K562 (cell line): ENCODE results near the gene CEND1. TPM values are rescaled to one million over a fixed set of nuclear protein-coding genes. Genes with fewer than 3 reads are reported as not detected.

Source experiments
- ATAC-seq: fragments of 200-7000 bp; cut with Tn5 transposase; 3 replicates; pipeline ENCODE4 v1.9.1; 2020; ENCODE audit warnings: moderate library complexity
- BruUV-seq: library from RNA; stranded (reverse); fragments of 400-500 nt; replicated peaks from 2 replicates; lab custom pipeline; 2021; lab: Mats Ljungman, UMichigan
- CTCF ChIA-PET: fragments of 300-600 bp; formaldehyde crosslinking; extraction: SDS; loops from one replicate; lab custom pipeline; 2021; ENCODE audit warnings: low intra/inter-chr PET ratio; lab: Yijun Ruan, JAX
- POLR2A ChIA-PET: fragments of 300-600, 350-650 bp; sonication (Branson Sonifier 250); formaldehyde crosslinking; extraction: SDS; loops from one replicate; lab custom pipeline; 2021; ENCODE audit warnings: antibody characterized with exemption, inconsistent platforms; lab: Yijun Ruan, JAX
- DNase-seq, 4 experiments: peaks; one replicate each; pipeline versions ENCODE4 v3.0.0 to v3.0.0-alpha.2; 2011 to 2018; ENCODE audit warnings: low spot score in 3 of 4, mixed read lengths in 3 of 4; ENCODE audit errors: extremely low read depth in 1 of 4
- FAIRE-seq: peaks from 2 replicates; lab custom pipeline; 2011; peaks lifted over from hg19 to GRCh38; lab: Jason Lieb, UNC
- H2AFZ ChIP-seq: 2 replicates; pipeline ENCODE4 v1.6.0; 2011; ENCODE audit warnings: low read depth, low read length, control low read depth, inconsistent platforms
- H3K27ac ChIP-seq: fragments of 200-600 bp; 3 replicates; pipeline ENCODE4 v1.8.0; 2011; ENCODE audit warnings: low read depth, mild to moderate bottlenecking, control low read depth, inconsistent platforms, low read length, moderate library complexity, mixed read lengths; ENCODE audit errors: extremely low read depth
- H3K27me3 ChIP-seq, 2 experiments: fragments of 300-600 bp in 1 of 2; 2 replicates in 1 of 2; 3 replicates in 1 of 2; pipeline versions ENCODE4 v1.6.0 to v1.8.0; 2011; ENCODE audit warnings: inconsistent platforms in 2 of 2, low read length in 2 of 2, mild to moderate bottlenecking in 1 of 2, mixed read lengths in 1 of 2, moderate library complexity in 1 of 2; ENCODE audit not compliant: control insufficient read depth in 2 of 2, insufficient read depth in 2 of 2
- H3K36me3 ChIP-seq: fragments of 300-600 bp; 3 replicates; pipeline ENCODE4 v1.8.0; 2011; ENCODE audit warnings: mild to moderate bottlenecking, low read length, inconsistent platforms; ENCODE audit not compliant: control insufficient read depth, insufficient read depth
- H3K4me1 ChIP-seq, 2 experiments: fragments of 200-600 bp in 1 of 2; replicated peaks in 1 of 2; 2 replicates in 1 of 2; 3 replicates in 1 of 2; pipeline versions ENCODE4 v1.5.1 to v1.8.0; 2011; ENCODE audit warnings: inconsistent platforms in 2 of 2, low read length in 2 of 2, mild to moderate bottlenecking in 1 of 2, mixed read lengths in 1 of 2, moderate library complexity in 1 of 2; ENCODE audit not compliant: control insufficient read depth in 2 of 2, insufficient read depth in 2 of 2
- H3K4me2 ChIP-seq: 2 replicates; pipeline ENCODE4 v1.6.1; 2011; ENCODE audit warnings: low read length, control low read depth, inconsistent platforms, mixed read lengths; ENCODE audit not compliant: insufficient read depth
- H3K4me3 ChIP-seq: fragments of 200-600 bp; sonication (generic), shearing (Covaris generic); 2 replicates; pipeline ENCODE4 v1.5.1; 2016; ENCODE audit warnings: control low read depth, inconsistent platforms
- H3K79me2 ChIP-seq: fragments of 200-600 bp; 3 replicates; pipeline ENCODE4 v1.8.0; 2011; ENCODE audit warnings: low read length, inconsistent platforms; ENCODE audit not compliant: control insufficient read depth, insufficient read depth
- H3K9ac ChIP-seq, 2 experiments: 2 replicates each; pipeline versions ENCODE4 v1.6.0 to v1.6.1; 2011; ENCODE audit warnings: low read depth in 2 of 2, low read length in 2 of 2, control low read depth in 1 of 2, inconsistent platforms in 1 of 2, mild to moderate bottlenecking in 1 of 2, mixed read lengths in 1 of 2; ENCODE audit not compliant: insufficient read depth in 1 of 2
- H3K9me1 ChIP-seq: one replicate; pipeline ENCODE4 v1.6.0; 2011; ENCODE audit warnings: inconsistent platforms, mild to moderate bottlenecking, low read length, moderate library complexity; ENCODE audit not compliant: control insufficient read depth, insufficient read depth
- H3K9me3 ChIP-seq: replicated peaks from 2 replicates; pipeline ENCODE4 v1.5.1; 2011; ENCODE audit warnings: low read depth, low read length, inconsistent platforms; ENCODE audit not compliant: control insufficient read depth, insufficient read depth
- H4K20me1 ChIP-seq: replicated peaks from 2 replicates; pipeline ENCODE4 v1.6.1; 2011; ENCODE audit warnings: low read length, inconsistent platforms, mixed read lengths; ENCODE audit not compliant: control insufficient read depth, insufficient read depth
- POLR2G ChIP-seq: fragments of 200-400 bp; formaldehyde crosslinking; IDR thresholded peaks from 2 replicates; pipeline ENCODE4 v1.6.1; 2017; ENCODE audit warnings: low read depth, mild to moderate bottlenecking, antibody characterized with exemption, low read length, moderate library complexity
- YY1 ChIP-seq, 3 experiments: IDR thresholded peaks; 2 replicates each; pipeline ENCODE4 v1.6.1; 2011; ENCODE audit warnings: low read length in 2 of 3, mild to moderate bottlenecking in 2 of 3, moderate library complexity in 2 of 3, borderline replicate concordance in 1 of 3, control low read depth in 1 of 3, low read depth in 1 of 3; ENCODE audit not compliant: insufficient read depth in 3 of 3, insufficient replicate concordance in 2 of 3, control insufficient read depth in 1 of 3, insufficient read length in 1 of 3; ENCODE audit errors: extremely low read depth in 1 of 3
- ZBTB7A ChIP-seq: IDR thresholded peaks from 2 replicates; pipeline ENCODE4 v1.6.1; 2011; ENCODE audit warnings: low read depth, mild to moderate bottlenecking, low read length, moderate library complexity, borderline replicate concordance; ENCODE audit not compliant: control insufficient read depth
- WGBS: fragments of 100-300 bp; shearing (Covaris generic); methylation state at CpG from one replicate; pipeline ENCODE4 v1.1.6; 2016; ENCODE audit warnings: low coverage, mixed read lengths; ENCODE audit not compliant: insufficient coverage; ENCODE audit errors: missing lambda C conversion rate; 5-methylcytosine and 5-hydroxymethylcytosine counted together
- in situ Hi-C: fragments of 300-500 bp; cut with MboI; formaldehyde crosslinking; loops from 4 replicates; pipeline ENCODE4 v1.15.0; 2018; ENCODE audit warnings: inconsistent platforms, mixed read lengths
- intact Hi-C: fragments of 100-400 bp; cut with micrococcal nuclease; formaldehyde crosslinking; loops from 2 replicates; pipeline ENCODE4 v1.14.2; 2022
- polyA plus RNA-seq, 8 experiments: library from polyadenylated mRNA; depleted of rRNA in 4 of 8; stranded (reverse) in 5 of 8; unstranded in 3 of 8; fragments of >200 nt; fragmentation: Nextera tagmentation in 2 of 8; fragmentation: Illumina TruSeq in 1 of 8; extraction: Ambion mirVana in 2 of 8; extraction: Trizol in 1 of 8; gene quantifications; 2 replicates each; pipeline versions ENCODE4 v1.2.1 to v1.2.3, GENCODE V29; 2011 to 2014; ENCODE audit warnings: inconsistent platforms in 1 of 8, missing spikeins in 1 of 8
- total RNA-seq, 7 experiments: library from RNA; depleted of rRNA in 6 of 7; stranded (reverse); fragments of >200 nt in 6 of 7; fragmentation: Illumina TruSeq in 2 of 7; extraction: Trizol in 2 of 7; gene quantifications; 2 replicates each; pipeline versions ENCODE4 v1.2.1 to v1.2.3, GENCODE V29; 2011 to 2021; ENCODE audit warnings: low replicate concordance in 1 of 7
- TF ChIP-seq, protein P1 (sequence below): sonication (generic); IDR thresholded peaks from 2 replicates; pipeline ENCODE4 v1.6.1; 2016
- TF ChIP-seq, protein P2 (sequence below), 2 experiments: fragments of 450-650 bp; conservative IDR thresholded peaks; 2 replicates each; pipeline ENCODE4 v1.6.1; 2017; ENCODE audit warnings: mild to moderate bottlenecking in 2 of 2, moderate library complexity in 2 of 2
- TF ChIP-seq, protein P3 (sequence below): IDR thresholded peaks from 2 replicates; pipeline ENCODE4 v1.6.1; 2011; ENCODE audit warnings: borderline replicate concordance, low read depth, mild to moderate bottlenecking, moderate library complexity, low read length; ENCODE audit not compliant: insufficient read depth, poor library complexity, severe bottlenecking

The CEND1 gene
- total and polyA plus RNA-seq, 9 of the 15 experiments (the other 6 are each of a cell fraction or from before 2014, with no cell fraction given): 0.13 to 0.18 (median 0.16) TPM; not detected in 6

DNA sequence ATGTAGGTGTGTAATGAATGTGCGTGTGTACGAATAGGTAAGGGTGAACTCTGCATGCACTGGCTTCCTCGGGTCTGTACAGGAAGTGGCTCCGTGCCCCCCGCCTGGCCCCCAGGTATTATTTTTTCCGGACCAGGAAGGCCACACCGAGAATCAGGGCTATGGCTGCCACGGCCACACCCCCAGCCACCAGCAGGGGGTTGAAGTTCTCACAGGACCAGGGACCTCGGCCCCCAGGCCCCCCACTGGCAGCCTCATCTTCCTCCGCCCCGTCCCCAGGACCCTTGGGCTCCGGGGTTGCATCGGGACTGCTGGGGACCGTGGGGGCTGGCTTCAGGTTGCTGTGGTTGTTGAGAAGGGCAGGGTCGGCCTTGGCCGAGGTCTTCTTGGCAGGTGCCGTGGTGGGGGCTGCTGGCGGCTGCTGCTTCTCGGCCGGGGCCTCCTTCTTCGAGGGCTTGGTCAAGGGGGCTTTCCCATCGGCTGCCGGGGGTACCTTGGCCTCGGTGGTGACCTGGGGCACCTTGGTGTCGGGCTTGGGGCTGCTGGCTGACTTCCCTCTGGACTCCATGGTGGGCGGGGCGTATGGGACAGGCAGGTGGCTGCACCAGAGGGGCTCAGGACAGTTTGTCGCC lies 1.8 kb downstream of the CEND1 start:
- Histone ChIP-seq H3K4me3 (no peak overlapping the region), H3K9me1 (peaks cover 3% of the 10 kb centered on the region), H3K9ac (no peak overlapping the region), H3K4me1 (peaks cover 0 to 69% of the 10 kb centered on the region in 2 experiments; a peak in 2 of 5 replicates), H3K27ac (no peak overlapping the region), H4K20me1 (no peaks in the 10 kb centered on the region), H3K4me2 (no peak overlapping the region), H2AFZ (no peak overlapping the region), H3K27me3 (no peaks in the 10 kb centered on the region), H3K9me3 (no peaks in the 10 kb centered on the region), H3K79me2 (no peaks in the 10 kb centered on the region), H3K36me3 (peaks cover 14% of the 10 kb centered on the region; the same call in 1 of the 3 replicates)
- ChIA-PET CTCF (no interaction called here), POLR2A (interaction anchor here (1.3 to 2.0 kb wide), 2 partner anchors 9 to 29 kb away, joined by 5 to 6 read pairs; no protein-coding TSS in a partner anchor)
- TF ChIP-seq POLR2G: peak; percentile 59
- TF ChIP-seq, protein P1, sequence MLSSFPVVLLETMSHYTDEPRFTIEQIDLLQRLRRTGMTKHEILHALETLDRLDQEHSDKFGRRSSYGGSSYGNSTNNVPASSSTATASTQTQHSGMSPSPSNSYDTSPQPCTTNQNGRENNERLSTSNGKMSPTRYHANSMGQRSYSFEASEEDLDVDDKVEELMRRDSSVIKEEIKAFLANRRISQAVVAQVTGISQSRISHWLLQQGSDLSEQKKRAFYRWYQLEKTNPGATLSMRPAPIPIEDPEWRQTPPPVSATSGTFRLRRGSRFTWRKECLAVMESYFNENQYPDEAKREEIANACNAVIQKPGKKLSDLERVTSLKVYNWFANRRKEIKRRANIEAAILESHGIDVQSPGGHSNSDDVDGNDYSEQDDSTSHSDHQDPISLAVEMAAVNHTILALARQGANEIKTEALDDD: no peak
- TF ChIP-seq YY1 (IDR thresholded peaks at IDR 0.05; ENCODE audit: borderline replicate concordance in 1 of 3, control insufficient read depth in 1 of 3, extremely low read depth in 1 of 3, insufficient read depth in 3 of 3, insufficient read length in 1 of 3, insufficient replicate concordance in 2 of 3, low read depth in 1 of 3, low read length in 2 of 3): peak in 1 of 3 experiments; percentile 28
- TF ChIP-seq, protein P2, sequence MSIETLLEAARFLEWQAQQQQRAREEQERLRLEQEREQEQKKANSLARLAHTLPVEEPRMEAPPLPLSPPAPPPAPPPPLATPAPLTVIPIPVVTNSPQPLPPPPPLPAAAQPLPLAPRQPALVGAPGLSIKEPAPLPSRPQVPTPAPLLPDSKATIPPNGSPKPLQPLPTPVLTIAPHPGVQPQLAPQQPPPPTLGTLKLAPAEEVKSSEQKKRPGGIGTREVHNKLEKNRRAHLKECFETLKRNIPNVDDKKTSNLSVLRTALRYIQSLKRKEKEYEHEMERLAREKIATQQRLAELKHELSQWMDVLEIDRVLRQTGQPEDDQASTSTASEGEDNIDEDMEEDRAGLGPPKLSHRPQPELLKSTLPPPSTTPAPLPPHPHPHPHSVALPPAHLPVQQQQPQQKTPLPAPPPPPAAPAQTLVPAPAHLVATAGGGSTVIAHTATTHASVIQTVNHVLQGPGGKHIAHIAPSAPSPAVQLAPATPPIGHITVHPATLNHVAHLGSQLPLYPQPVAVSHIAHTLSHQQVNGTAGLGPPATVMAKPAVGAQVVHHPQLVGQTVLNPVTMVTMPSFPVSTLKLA (conservative IDR thresholded peaks at IDR 0.05): no peak
- TF ChIP-seq, protein P3, sequence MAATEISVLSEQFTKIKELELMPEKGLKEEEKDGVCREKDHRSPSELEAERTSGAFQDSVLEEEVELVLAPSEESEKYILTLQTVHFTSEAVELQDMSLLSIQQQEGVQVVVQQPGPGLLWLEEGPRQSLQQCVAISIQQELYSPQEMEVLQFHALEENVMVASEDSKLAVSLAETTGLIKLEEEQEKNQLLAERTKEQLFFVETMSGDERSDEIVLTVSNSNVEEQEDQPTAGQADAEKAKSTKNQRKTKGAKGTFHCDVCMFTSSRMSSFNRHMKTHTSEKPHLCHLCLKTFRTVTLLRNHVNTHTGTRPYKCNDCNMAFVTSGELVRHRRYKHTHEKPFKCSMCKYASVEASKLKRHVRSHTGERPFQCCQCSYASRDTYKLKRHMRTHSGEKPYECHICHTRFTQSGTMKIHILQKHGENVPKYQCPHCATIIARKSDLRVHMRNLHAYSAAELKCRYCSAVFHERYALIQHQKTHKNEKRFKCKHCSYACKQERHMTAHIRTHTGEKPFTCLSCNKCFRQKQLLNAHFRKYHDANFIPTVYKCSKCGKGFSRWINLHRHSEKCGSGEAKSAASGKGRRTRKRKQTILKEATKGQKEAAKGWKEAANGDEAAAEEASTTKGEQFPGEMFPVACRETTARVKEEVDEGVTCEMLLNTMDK: no peak
- TF ChIP-seq ZBTB7A: 0 out of 2 replicates have a peak, but pooled peaks have one; percentile 18
- ATAC-seq (no peak), DNase-seq (no peak), FAIRE-seq (no peak)
- no TSS peak for BruUV-seq
- WGBS: 33% methylated on average over 25 of the region's 28 CpGs
- intact Hi-C loops (no loop called here), in situ Hi-C loops (no loop called here)
